HG03097 (cell line): Measurements from ENCODE around the gene F11.
"Not testable (repeated sequence)": the region's sequence is repeated elsewhere in the genome, so short reads cannot be mapped to it uniquely, and the experiment has no call there.

ENCODE experiments used
- ATAC-seq: cut with Tn5 transposase; IDR thresholded peaks from one replicate; pipeline ENCODE4 v1.9.1; 2021; ENCODE audit not compliant: unreplicated experiment, low FRiP score

F11 gene

GRCh38 chr4:186298031-186298647 is 32.1 kb downstream of the F11 start:
- ATAC-seq = no peak

GRCh38 chr4:186299291-186299690 is 33.3 kb downstream of the F11 start:
- ATAC-seq = no peak

GRCh38 chr4:186300659-186301390 is 34.8 kb downstream of the F11 start:
- no peak for ATAC-seq

- no peak for ATAC-seq
Measured at GRCh38 chr4:186304216-186304615, 38.2 kb downstream of the F11 start.

GRCh38 chr4:186304866-186305505 is 39.0 kb downstream of the F11 start:
- no peak for ATAC-seq

GRCh38 chr4:186307497-186307896 is 41.5 kb downstream of the F11 start:
- no peak for ATAC-seq

GRCh38 chr4:186307916-186308315 is 41.9 kb downstream of the F11 start:
- ATAC-seq = no peak

- ATAC-seq = no peak
Measured at GRCh38 chr4:186318481-186318880, 52.5 kb downstream of the F11 start.

GRCh38 chr4:186324660-186325059 is 58.7 kb downstream of the F11 start:
- not testable (repeated sequence) for ATAC-seq

- no peak for ATAC-seq
Measured at GRCh38 chr4:186326391-186326790, 60.4 kb downstream of the F11 start.

GRCh38 chr4:186329372-186329771 is 63.4 kb downstream of the F11 start:
- no peak for ATAC-seq

GRCh38 chr4:186330368-186330767 is 64.4 kb downstream of the F11 start:
- ATAC-seq = no peak

GRCh38 chr4:186335793-186336192 is 69.8 kb downstream of the F11 start:
- ATAC-seq = no peak
